ENCODE data around the gene AUTS2.
"Not testable (repeated sequence)": the region's sequence is repeated elsewhere in the genome, so short reads cannot be mapped to it uniquely, and the experiment has no call there.

The AUTS2 gene

GRCh38 chr7:70634610-70635068, 1036.4 kb downstream of the AUTS2 start:
- DNase-seq (ENCODE audit: low read depth) = no peak

GRCh38 chr7:70635633-70636032, 1037.4 kb downstream of the AUTS2 start:
- no peak for DNase-seq (ENCODE audit: low read depth)

- DNase-seq (ENCODE audit: low read depth) = no peak
Measured at GRCh38 chr7:70636169-70636568, 1037.9 kb downstream of the AUTS2 start.

GRCh38 chr7:70637726-70638125, 1039.5 kb downstream of the AUTS2 start:
- DNase-seq (ENCODE audit: low read depth) = no peak

- DNase-seq (ENCODE audit: low read depth) = no peak
Measured at GRCh38 chr7:70638158-70639107, 1040.2 kb downstream of the AUTS2 start.

GRCh38 chr7:70640266-70640833, 1042.1 kb downstream of the AUTS2 start:
- DNase-seq (ENCODE audit: low read depth) = no peak

GRCh38 chr7:70641882-70642281, 1043.6 kb downstream of the AUTS2 start:
- no peak for DNase-seq (ENCODE audit: low read depth)

GRCh38 chr7:70645279-70645678, 1047.0 kb downstream of the AUTS2 start:
- DNase-seq (ENCODE audit: low read depth) = no peak

- DNase-seq (ENCODE audit: low read depth) = no peak
Measured at GRCh38 chr7:70645876-70646351, 1047.6 kb downstream of the AUTS2 start.

- no peak for DNase-seq (ENCODE audit: low read depth)
Measured at GRCh38 chr7:70646536-70647248, 1048.4 kb downstream of the AUTS2 start.

- peak; percentile 40 for DNase-seq (ENCODE audit: low read depth)
Measured at GRCh38 chr7:70647801-70648498, 1049.7 kb downstream of the AUTS2 start.

GRCh38 chr7:70648499-70648861, 1050.2 kb downstream of the AUTS2 start:
- not testable (repeated sequence) for DNase-seq (ENCODE audit: low read depth)

- DNase-seq (ENCODE audit: low read depth) = no peak
Measured at GRCh38 chr7:70649323-70649722, 1051.0 kb downstream of the AUTS2 start.

- DNase-seq (ENCODE audit: low read depth) = no peak
Measured at GRCh38 chr7:70654146-70654545, 1055.9 kb downstream of the AUTS2 start.

- DNase-seq (ENCODE audit: low read depth) = no peak
Measured at GRCh38 chr7:70654979-70655378, 1056.7 kb downstream of the AUTS2 start.

GRCh38 chr7:70655694-70656093, 1057.4 kb downstream of the AUTS2 start:
- no peak for DNase-seq (ENCODE audit: low read depth)

- DNase-seq (ENCODE audit: low read depth) = no peak
Measured at GRCh38 chr7:70657571-70657970, 1059.3 kb downstream of the AUTS2 start.

- DNase-seq (ENCODE audit: low read depth) = no peak
Measured at GRCh38 chr7:70657989-70658632, 1059.8 kb downstream of the AUTS2 start.

- DNase-seq (ENCODE audit: low read depth) = no peak
Measured at GRCh38 chr7:70659263-70659662, 1061.0 kb downstream of the AUTS2 start.

- DNase-seq (ENCODE audit: low read depth) = no peak
Measured at GRCh38 chr7:70660154-70660818, 1062.0 kb downstream of the AUTS2 start.

GRCh38 chr7:70660819-70661191, 1062.5 kb downstream of the AUTS2 start:
- no peak for DNase-seq (ENCODE audit: low read depth)

Measured in stimulated activated CD8-positive, alpha-beta memory T cell treated with anti-CD3 and anti-CD28 coated beads, Interleukin-15, amount 100 ng/mL, for 24 hours (primary cell).